ENCODE measurements around the gene LCP2. TPM values are rescaled to one million over a fixed set of nuclear protein-coding genes. Genes with fewer than 3 reads are reported as not detected.
A peak's percentile ranks its signal among the peaks of the same experiment; 100 is the strongest.

Gene LCP2
- total and polyA plus RNA-seq, 10 of the 15 experiments (the other 5 are each of a cell fraction or from before 2014, with no cell fraction given), result 8.0 to 50.5 (median 20.6) TPM

- TF ChIP-seq, protein P1, sequence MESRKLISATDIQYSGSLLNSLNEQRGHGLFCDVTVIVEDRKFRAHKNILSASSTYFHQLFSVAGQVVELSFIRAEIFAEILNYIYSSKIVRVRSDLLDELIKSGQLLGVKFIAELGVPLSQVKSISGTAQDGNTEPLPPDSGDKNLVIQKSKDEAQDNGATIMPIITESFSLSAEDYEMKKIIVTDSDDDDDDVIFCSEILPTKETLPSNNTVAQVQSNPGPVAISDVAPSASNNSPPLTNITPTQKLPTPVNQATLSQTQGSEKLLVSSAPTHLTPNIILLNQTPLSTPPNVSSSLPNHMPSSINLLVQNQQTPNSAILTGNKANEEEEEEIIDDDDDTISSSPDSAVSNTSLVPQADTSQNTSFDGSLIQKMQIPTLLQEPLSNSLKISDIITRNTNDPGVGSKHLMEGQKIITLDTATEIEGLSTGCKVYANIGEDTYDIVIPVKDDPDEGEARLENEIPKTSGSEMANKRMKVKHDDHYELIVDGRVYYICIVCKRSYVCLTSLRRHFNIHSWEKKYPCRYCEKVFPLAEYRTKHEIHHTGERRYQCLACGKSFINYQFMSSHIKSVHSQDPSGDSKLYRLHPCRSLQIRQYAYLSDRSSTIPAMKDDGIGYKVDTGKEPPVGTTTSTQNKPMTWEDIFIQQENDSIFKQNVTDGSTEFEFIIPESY (IDR thresholded peaks at IDR 0.05), result no peak
- no peak for TF ChIP-seq HDAC2 (IDR thresholded peaks at IDR 0.05)
- no peak for TF ChIP-seq ESRRA (IDR thresholded peaks at IDR 0.05; ENCODE audit: low read length)
- TF ChIP-seq CEBPZ (IDR thresholded peaks at IDR 0.05; ENCODE audit: low read depth, low read length), result no peak
- TF ChIP-seq ZBED1 (IDR thresholded peaks at IDR 0.05; ENCODE audit: borderline replicate concordance), result no peak
- TF ChIP-seq CBFB (IDR thresholded peaks at IDR 0.05; ENCODE audit: low read depth), result peak; percentile 92
- TF ChIP-seq EZH2 (IDR thresholded peaks at IDR 0.05; ENCODE audit: borderline replicate concordance, control insufficient read depth, low read depth, low read length), result no peak
- no peak for TF ChIP-seq TCF3 (IDR thresholded peaks at IDR 0.05; ENCODE audit: borderline replicate concordance, insufficient read depth, low read depth, low read length)
- TF ChIP-seq, protein P2, sequence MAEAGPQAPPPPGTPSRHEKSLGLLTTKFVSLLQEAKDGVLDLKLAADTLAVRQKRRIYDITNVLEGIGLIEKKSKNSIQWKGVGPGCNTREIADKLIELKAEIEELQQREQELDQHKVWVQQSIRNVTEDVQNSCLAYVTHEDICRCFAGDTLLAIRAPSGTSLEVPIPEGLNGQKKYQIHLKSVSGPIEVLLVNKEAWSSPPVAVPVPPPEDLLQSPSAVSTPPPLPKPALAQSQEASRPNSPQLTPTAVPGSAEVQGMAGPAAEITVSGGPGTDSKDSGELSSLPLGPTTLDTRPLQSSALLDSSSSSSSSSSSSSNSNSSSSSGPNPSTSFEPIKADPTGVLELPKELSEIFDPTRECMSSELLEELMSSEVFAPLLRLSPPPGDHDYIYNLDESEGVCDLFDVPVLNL (IDR thresholded peaks at IDR 0.05; ENCODE audit: low read depth, low read length), result no peak
- TF ChIP-seq JUND (IDR thresholded peaks at IDR 0.05; ENCODE audit: low read depth, low read length), result no peak
- TF ChIP-seq, protein P3, sequence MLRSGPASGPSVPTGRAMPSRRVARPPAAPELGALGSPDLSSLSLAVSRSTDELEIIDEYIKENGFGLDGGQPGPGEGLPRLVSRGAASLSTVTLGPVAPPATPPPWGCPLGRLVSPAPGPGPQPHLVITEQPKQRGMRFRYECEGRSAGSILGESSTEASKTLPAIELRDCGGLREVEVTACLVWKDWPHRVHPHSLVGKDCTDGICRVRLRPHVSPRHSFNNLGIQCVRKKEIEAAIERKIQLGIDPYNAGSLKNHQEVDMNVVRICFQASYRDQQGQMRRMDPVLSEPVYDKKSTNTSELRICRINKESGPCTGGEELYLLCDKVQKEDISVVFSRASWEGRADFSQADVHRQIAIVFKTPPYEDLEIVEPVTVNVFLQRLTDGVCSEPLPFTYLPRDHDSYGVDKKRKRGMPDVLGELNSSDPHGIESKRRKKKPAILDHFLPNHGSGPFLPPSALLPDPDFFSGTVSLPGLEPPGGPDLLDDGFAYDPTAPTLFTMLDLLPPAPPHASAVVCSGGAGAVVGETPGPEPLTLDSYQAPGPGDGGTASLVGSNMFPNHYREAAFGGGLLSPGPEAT (IDR thresholded peaks at IDR 0.05; ENCODE audit: low read depth), result peak; percentile 67; the same call in 1 of the 2 replicates
- peak; percentile 98 for TF ChIP-seq RUNX3 (IDR thresholded peaks at IDR 0.05; ENCODE audit: low read length)
- no peak for TF ChIP-seq PRDM15 (CRISPR knock-in tag; IDR thresholded peaks at IDR 0.05)
- no peak for TF ChIP-seq FOXK2 (IDR thresholded peaks at IDR 0.05)
- no peak for TF ChIP-seq HCFC1 (IDR thresholded peaks at IDR 0.05; ENCODE audit: low read length)
- no peak for TF ChIP-seq POLR2AphosphoS5 (IDR thresholded peaks at IDR 0.05; ENCODE audit: low read length)
- no peak; the same call in 1 of the 2 replicates for TF ChIP-seq RFX5 (IDR thresholded peaks at IDR 0.05; ENCODE audit: low read depth, low read length)
- TF ChIP-seq BMI1 (IDR thresholded peaks at IDR 0.05; ENCODE audit: borderline replicate concordance), result no peak
- no peak for TF ChIP-seq SUPT20H (IDR thresholded peaks at IDR 0.05; ENCODE audit: borderline replicate concordance, control insufficient read depth, low read depth, low read length)
- no peak for TF ChIP-seq MTA3 (IDR thresholded peaks at IDR 0.05; ENCODE audit: borderline replicate concordance, low read length)
These were observed 4.3 kb downstream of the LCP2 start (continued) for GRCh38 chr5:170293273-170293672.
